ENCODE data around the gene EIPR1.

DNA sequence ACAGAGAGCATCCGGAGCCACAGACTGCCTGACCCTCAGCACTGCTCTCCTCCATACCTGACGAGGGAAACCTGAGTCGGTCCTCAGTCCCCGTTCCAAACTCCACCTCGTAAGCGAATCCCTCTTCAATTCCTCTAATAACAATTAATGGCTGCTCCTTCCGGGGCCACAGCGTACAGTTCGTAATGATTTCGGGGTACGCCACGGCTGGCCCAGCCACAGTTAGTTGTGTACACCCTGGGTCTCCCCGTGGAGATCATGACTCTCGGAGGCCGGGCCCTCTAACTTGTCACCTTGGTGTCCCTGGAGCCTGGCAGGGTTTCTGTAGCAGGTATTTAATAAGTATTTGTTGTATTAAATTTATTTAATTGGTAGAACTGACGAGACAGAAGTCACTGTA, 121.5 kb downstream of the EIPR1 start:
- TF ChIP-seq, protein P1, sequence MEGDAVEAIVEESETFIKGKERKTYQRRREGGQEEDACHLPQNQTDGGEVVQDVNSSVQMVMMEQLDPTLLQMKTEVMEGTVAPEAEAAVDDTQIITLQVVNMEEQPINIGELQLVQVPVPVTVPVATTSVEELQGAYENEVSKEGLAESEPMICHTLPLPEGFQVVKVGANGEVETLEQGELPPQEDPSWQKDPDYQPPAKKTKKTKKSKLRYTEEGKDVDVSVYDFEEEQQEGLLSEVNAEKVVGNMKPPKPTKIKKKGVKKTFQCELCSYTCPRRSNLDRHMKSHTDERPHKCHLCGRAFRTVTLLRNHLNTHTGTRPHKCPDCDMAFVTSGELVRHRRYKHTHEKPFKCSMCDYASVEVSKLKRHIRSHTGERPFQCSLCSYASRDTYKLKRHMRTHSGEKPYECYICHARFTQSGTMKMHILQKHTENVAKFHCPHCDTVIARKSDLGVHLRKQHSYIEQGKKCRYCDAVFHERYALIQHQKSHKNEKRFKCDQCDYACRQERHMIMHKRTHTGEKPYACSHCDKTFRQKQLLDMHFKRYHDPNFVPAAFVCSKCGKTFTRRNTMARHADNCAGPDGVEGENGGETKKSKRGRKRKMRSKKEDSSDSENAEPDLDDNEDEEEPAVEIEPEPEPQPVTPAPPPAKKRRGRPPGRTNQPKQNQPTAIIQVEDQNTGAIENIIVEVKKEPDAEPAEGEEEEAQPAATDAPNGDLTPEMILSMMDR (IDR thresholded peaks at IDR 0.05; ENCODE audit: insufficient read depth, low read depth, low read length) = no peak
- no peak for TF ChIP-seq EZH2 (IDR thresholded peaks at IDR 0.05; ENCODE audit: insufficient read depth, low read length)
